Esophagus muscularis mucosa (tissue), 4 donors: ENCODE data around the gene SOWAHA. TPM values are rescaled to one million over a fixed set of nuclear protein-coding genes. Genes with fewer than 3 reads are reported as not detected.

Source experiments
- DNase-seq: peaks from one replicate; pipeline ENCODE4 v3.0.0-alpha.2; 2017; ENCODE audit errors: extremely low spot score
- H3K27ac ChIP-seq, 4 donors: fragments of 200-600 bp; sonication (generic); replicated peaks in 1 of 4; 1 replicate in 3 of 4; 2 replicates in 1 of 4; pipeline ENCODE4 v1.5.1; 2016 to 2019; ENCODE audit warnings: mild to moderate bottlenecking in 1 of 4
- H3K27me3 ChIP-seq, 4 donors: fragments of 200-600 bp; sonication (generic); one replicate each; pipeline versions ENCODE4 v1.5.1 to v1.6.0; 2016 to 2019
- H3K36me3 ChIP-seq, 4 donors: fragments of 200-600 bp; sonication (generic); one replicate each; pipeline ENCODE4 v1.5.1; 2016 to 2019
- H3K4me1 ChIP-seq, 4 donors: fragments of 200-600 bp; sonication (generic); one replicate each; pipeline ENCODE4 v1.5.1; 2016 to 2019
- H3K4me3 ChIP-seq, 4 donors: fragments of 200-600 bp; sonication (generic); 1 replicate in 2 of 4; 2 replicates in 2 of 4; pipeline ENCODE4 v1.5.1; 2016 to 2019; ENCODE audit warnings: mild to moderate bottlenecking in 4 of 4, moderate library complexity in 1 of 4
- H3K9me3 ChIP-seq, 4 donors: fragments of 200-600 bp; sonication (generic); 1 replicate in 3 of 4; 2 replicates in 1 of 4; pipeline ENCODE4 v1.5.1; 2016 to 2019
- EP300 ChIP-seq: sonication (generic); formaldehyde crosslinking; IDR thresholded peaks from one replicate; pipeline ENCODE4 v1.6.1; 2017; ENCODE audit warnings: antibody characterized with exemption
- POLR2A ChIP-seq: fragments of 450-650 bp; IDR thresholded peaks from one replicate; pipeline ENCODE4 v1.6.1; 2017; ENCODE audit warnings: antibody characterized with exemption, moderate library complexity, mild to moderate bottlenecking, low read depth
- POLR2AphosphoS5 ChIP-seq, 2 donors: sonication (generic); formaldehyde crosslinking; IDR thresholded peaks; one replicate each; pipeline ENCODE4 v1.6.1; 2017; ENCODE audit warnings: antibody characterized with exemption in 2 of 2
- WGBS: methylation state at CpG from one replicate; pipeline ENCODE4 v1.1.5; 2018; 5-methylcytosine and 5-hydroxymethylcytosine counted together
- intact Hi-C: fragments of 100-400 bp; cut with DNase I; formaldehyde crosslinking; loops from one replicate; pipeline ENCODE4 v1.15.1; 2023
- small RNA-seq, 3 donors: library from RNA; depleted of rRNA; stranded (forward); fragments of <200 nt; gene quantifications; one replicate each; pipeline ENCODE3, GENCODE V24; 2016
- total RNA-seq, 4 donors: library from RNA; depleted of rRNA; stranded (reverse); fragments of >200 nt; gene quantifications; one replicate each; pipeline versions ENCODE4 v1.1.0 to v1.2.1, GENCODE V29; 2016
- TF ChIP-seq, protein P1 (sequence below), 3 experiments: fragments of 200-600 bp in 2 of 3; fragments of 450-650 bp in 1 of 3; sonication (generic) in 2 of 3; IDR thresholded peaks; one replicate each; pipeline ENCODE4 v1.5.1; 2017 to 2019; ENCODE audit warnings: antibody characterized with exemption in 3 of 3, mild to moderate bottlenecking in 2 of 3, moderate library complexity in 1 of 3

The SOWAHA gene
- total RNA-seq, 4 donors from 2014 or later: 0.06 to 0.83 (median 0.15) TPM

DNA sequence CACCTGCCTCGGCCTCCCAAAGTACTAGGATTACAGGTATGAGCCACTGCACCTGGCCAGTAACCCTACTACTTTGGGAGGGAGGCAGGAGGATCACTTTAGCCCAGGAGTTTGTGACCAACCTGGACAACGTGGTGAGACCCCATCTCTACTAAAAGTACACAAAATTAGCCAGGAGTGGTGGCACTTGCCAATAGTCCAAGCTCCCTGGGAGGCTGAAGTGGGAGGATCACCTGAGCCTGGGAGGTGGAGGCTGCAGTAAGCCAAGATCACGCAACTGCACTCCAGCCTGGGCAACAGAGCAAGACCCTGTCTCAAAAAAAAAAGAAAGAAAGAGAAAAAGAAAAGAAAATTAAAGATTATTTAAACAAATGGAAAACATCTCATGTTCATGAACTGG is 42.9 kb downstream of the SOWAHA start:
- Histone ChIP-seq H3K27me3 (no peaks in the 10 kb centered on the region), H3K9me3 (no peaks in the 10 kb centered on the region), H3K36me3 (no peaks in the 10 kb centered on the region), H3K27ac (no peak overlapping the region), H3K4me1 (no peaks in the 10 kb centered on the region), H3K4me3 (no peak overlapping the region)
- intact Hi-C loops: no loop called here
- WGBS: 76% methylated on average over 3 of the region's 3 CpGs
- DNase-seq: no peak
- TF ChIP-seq POLR2A (no peak), EP300 (no peak), POLR2AphosphoS5 (IDR thresholded peaks at IDR 0.05) (no peak)
- TF ChIP-seq, protein P1, sequence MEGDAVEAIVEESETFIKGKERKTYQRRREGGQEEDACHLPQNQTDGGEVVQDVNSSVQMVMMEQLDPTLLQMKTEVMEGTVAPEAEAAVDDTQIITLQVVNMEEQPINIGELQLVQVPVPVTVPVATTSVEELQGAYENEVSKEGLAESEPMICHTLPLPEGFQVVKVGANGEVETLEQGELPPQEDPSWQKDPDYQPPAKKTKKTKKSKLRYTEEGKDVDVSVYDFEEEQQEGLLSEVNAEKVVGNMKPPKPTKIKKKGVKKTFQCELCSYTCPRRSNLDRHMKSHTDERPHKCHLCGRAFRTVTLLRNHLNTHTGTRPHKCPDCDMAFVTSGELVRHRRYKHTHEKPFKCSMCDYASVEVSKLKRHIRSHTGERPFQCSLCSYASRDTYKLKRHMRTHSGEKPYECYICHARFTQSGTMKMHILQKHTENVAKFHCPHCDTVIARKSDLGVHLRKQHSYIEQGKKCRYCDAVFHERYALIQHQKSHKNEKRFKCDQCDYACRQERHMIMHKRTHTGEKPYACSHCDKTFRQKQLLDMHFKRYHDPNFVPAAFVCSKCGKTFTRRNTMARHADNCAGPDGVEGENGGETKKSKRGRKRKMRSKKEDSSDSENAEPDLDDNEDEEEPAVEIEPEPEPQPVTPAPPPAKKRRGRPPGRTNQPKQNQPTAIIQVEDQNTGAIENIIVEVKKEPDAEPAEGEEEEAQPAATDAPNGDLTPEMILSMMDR (IDR thresholded peaks at IDR 0.05): no peak

DNA sequence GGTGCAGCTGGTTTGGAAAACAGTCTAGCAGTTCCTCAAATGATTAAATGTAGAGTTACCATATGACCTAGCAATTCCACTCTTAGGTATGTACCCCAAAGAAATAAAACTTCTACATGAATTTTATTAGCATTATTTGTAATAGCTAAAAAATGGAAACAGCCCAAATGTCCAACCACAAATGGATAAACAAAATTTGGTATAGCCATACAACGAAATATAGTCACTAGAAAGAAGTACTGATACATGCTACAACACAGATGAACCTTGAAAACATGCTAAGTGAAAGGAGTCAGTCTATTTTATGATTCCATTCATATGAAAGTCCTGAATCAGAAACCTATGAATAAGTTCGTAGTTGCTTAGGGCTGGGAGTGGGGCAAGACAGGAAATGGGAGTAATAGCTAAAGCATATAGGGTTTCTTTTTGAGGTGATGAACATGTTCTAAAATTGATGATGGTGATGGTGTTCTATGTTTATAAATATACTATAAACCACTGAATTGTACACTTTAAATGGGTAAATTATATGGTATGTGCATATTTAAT is 46.9 kb downstream of the SOWAHA start:
- H3K27me3 ChIP-seq: no peaks in the 10 kb centered on the region
- no peak overlapping the region for H3K27ac ChIP-seq
- H3K36me3 ChIP-seq: no peaks in the 10 kb centered on the region
- no peaks in the 10 kb centered on the region for H3K9me3 ChIP-seq
- 77% methylated on average over 2 of the region's 2 CpGs for WGBS
- H3K4me3 ChIP-seq: no peak overlapping the region
- DNase-seq: no peak
- intact Hi-C loops: no loop called here
- H3K4me1 ChIP-seq: no peaks in the 10 kb centered on the region
- TF ChIP-seq EP300 (no peak), POLR2AphosphoS5 (IDR thresholded peaks at IDR 0.05) (no peak), POLR2A (no peak)
- TF ChIP-seq, protein P1 (IDR thresholded peaks at IDR 0.05): no peak

DNA sequence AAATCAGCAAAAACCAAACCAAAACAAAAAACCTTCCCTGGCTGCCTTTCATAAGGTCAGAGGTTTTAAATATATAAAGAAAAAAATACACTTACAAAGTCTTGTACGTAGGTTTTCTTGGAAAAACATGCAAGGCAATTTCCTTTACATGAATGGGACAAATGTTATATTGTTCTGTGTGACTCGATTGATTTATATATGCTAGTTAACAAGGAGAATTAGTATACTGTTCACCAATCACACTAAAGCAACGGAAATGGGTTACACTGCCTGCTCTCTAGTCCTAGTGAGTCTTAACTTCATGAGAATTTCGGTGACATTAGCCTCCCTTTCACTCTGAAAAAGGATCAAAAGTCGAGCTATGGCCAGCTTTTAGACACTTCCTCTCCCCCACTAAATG is 47.6 kb downstream of the SOWAHA start:
- Histone ChIP-seq H3K4me1 (peaks cover 3 to 5% (median 4%) of the 10 kb centered on the region in 4 donors), H3K4me3 (no peak overlapping the region), H3K9me3 (no peaks in the 10 kb centered on the region), H3K27me3 (no peaks in the 10 kb centered on the region), H3K27ac (no peak overlapping the region), H3K36me3 (no peaks in the 10 kb centered on the region)
- 62% methylated on average over 5 of the region's 5 CpGs for WGBS
- no peak for TF ChIP-seq POLR2AphosphoS5 (IDR thresholded peaks at IDR 0.05)
- TF ChIP-seq, protein P1 (IDR thresholded peaks at IDR 0.05): no peak
- no peak for TF ChIP-seq POLR2A
- TF ChIP-seq EP300: no peak
- DNase-seq: no peak
- intact Hi-C loops: no loop called here

DNA sequence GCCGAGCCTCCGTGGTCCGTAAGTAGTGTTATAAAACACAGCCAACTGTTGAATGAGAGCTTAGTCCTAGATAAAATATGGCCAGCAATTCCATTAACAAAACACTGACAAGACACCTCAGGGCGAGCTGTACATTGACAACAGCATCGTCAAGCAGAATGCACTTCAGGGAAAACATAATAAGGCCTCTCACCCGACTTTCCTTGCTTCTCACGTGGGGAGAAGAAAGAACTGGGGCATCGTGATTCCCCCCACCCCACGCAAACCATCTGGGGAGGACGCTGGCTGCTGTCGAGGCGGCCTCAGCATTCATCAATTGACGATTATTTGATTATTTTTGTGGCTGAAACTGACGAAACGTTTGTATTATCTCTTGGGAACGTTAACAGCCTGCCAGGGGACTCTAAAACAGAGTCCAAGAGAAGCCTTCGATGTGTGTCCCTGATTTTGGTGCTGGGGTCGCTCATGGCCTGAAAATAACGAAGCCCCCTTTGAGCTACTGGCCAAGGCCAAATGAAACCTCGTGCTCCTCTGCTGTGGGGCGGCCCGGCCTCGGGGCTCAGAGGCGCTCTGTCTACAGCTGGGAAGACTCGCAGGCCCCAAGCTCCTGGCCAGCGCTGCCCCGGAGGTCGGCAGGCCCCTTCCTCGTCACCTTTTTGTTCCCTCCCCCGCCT is 52.7 kb downstream of the SOWAHA start:
- intact Hi-C loops: loop anchor here (5.0 kb wide), 1 partner anchor 34 kb away; the partner anchor contains the start of gene SHROOM1
- no peaks in the 10 kb centered on the region for H3K9me3 ChIP-seq
- peak overlapping the region; percentile 70 to 91 (median 82) for H3K4me3 ChIP-seq
- no peak for DNase-seq
- H3K27ac ChIP-seq: peak overlapping the region; percentile 90 to 96 (median 92)
- no peaks in the 10 kb centered on the region for H3K27me3 ChIP-seq
- TF ChIP-seq, protein P1 (IDR thresholded peaks at IDR 0.05): no peak
- TF ChIP-seq EP300 (no peak), POLR2A (no peak), POLR2AphosphoS5 (IDR thresholded peaks at IDR 0.05) (no peak)
- peaks cover 13 to 31% (median 21%) of the 10 kb centered on the region in 4 donors for H3K4me1 ChIP-seq
- H3K36me3 ChIP-seq: peaks cover 14 to 33% (median 32%) of the 10 kb centered on the region in 4 donors
- WGBS: 29% methylated on average over 29 of the region's 30 CpGs

Small RNAs within 50 kb of the gene (small RNA-seq; reads per million reads assigned to genes)
- gene RNA5SP192: 0 reads per million in 3 donors

Other genes starting within 250 kb of the SOWAHA start
- not detected for gene IL13, start 155.1 kb upstream of the SOWAHA start, total RNA-seq
- gene IL4, start 139.3 kb upstream of the SOWAHA start, total RNA-seq: not detected
- 1 to 10 TPM; 5.5 to 9.6 (median 8.3) TPM for gene KIF3A, start 75.8 kb upstream of the SOWAHA start, total RNA-seq
- under 1 TPM in 1 of 4 donors, not detected in 3; 0.39 TPM for gene CCNI2, start 65.9 kb upstream of the SOWAHA start, total RNA-seq
- gene SEPTIN8, start 36.1 kb upstream of the SOWAHA start, total RNA-seq: 10 to 100 TPM; 26.7 to 42.8 (median 36.9) TPM
- 10 to 100 TPM in 3 of 4 donors, 1 to 10 TPM in 1; 4.5 to 21.2 (median 13.1) TPM for gene SHROOM1, start 17.3 kb downstream of the SOWAHA start, total RNA-seq
- gene GDF9, start 53.2 kb downstream of the SOWAHA start, total RNA-seq: 1 to 10 TPM in 1 of 4 donors, under 1 TPM in 2, not detected in 1; under 0.01 to 1.4 (median 0.23) TPM
- gene UQCRQ, start 53.3 kb downstream of the SOWAHA start, total RNA-seq: 100 to 1,000 TPM; 113 to 184 (median 126) TPM
- gene LEAP2, start 60.4 kb downstream of the SOWAHA start, total RNA-seq: 1 to 10 TPM in 1 of 4 donors, under 1 TPM in 2, not detected in 1; 0.23 to 1.2 (median 0.26) TPM
- gene AFF4, start 150.3 kb downstream of the SOWAHA start, total RNA-seq: 10 to 100 TPM; 56.1 to 74.1 (median 63.0) TPM
- 10 to 100 TPM in 2 of 4 donors, 1 to 10 TPM in 2; 8.6 to 40.8 (median 13.1) TPM for gene ZCCHC10, start 213.2 kb downstream of the SOWAHA start, total RNA-seq
- 10 to 100 TPM; 54.1 to 65.2 (median 55.3) TPM for gene HSPA4, start 238.7 kb downstream of the SOWAHA start, total RNA-seq